Stomach (tissue), 4 donors: ENCODE data around the gene ZSCAN29.

Experiments
- POLR2A ChIP-seq, 4 donors: fragments of 450-650 bp; IDR thresholded peaks; one replicate each; pipeline ENCODE4 v1.6.1; 2016; ENCODE audit warnings: antibody characterized with exemption in 4 of 4, control low read depth in 2 of 4, mild to moderate bottlenecking in 1 of 4, moderate library complexity in 1 of 4
- POLR2AphosphoS5 ChIP-seq, 3 donors: sonication (generic); formaldehyde crosslinking; IDR thresholded peaks; one replicate each; pipeline ENCODE4 v1.6.1; 2016; ENCODE audit warnings: antibody characterized with exemption in 3 of 3
- TF ChIP-seq, protein P1 (sequence below), 7 experiments: fragments of 450-650 bp in 4 of 7; fragments of 200-600 bp in 3 of 7; sonication (generic) in 3 of 7; IDR thresholded peaks; one replicate each; pipeline ENCODE4 v1.5.1; 2016 to 2019; ENCODE audit warnings: antibody characterized with exemption in 7 of 7, control low read depth in 2 of 7, mild to moderate bottlenecking in 1 of 7

DNA sequence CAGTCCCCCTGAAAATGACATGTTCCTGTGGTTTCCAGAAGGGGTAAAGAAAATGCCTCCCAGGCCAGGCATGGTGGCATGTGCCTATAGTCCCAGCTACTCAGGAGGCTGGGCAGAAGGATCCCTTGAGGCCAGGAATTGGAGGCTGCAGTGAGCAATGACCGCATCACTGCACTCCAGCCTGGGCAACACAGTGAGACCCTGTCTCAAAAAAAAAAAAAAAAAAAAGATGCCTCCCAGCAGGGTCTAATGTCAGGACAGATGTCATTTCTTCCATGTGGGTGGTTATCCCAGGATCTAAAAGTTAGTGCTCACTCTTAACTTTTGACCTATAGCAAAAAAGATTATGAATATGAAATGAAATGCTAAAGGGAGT is 53.9 kb downstream of the ZSCAN29 start:
- TF ChIP-seq POLR2AphosphoS5 (IDR thresholded peaks at IDR 0.05) = no peak
- TF ChIP-seq, protein P1, sequence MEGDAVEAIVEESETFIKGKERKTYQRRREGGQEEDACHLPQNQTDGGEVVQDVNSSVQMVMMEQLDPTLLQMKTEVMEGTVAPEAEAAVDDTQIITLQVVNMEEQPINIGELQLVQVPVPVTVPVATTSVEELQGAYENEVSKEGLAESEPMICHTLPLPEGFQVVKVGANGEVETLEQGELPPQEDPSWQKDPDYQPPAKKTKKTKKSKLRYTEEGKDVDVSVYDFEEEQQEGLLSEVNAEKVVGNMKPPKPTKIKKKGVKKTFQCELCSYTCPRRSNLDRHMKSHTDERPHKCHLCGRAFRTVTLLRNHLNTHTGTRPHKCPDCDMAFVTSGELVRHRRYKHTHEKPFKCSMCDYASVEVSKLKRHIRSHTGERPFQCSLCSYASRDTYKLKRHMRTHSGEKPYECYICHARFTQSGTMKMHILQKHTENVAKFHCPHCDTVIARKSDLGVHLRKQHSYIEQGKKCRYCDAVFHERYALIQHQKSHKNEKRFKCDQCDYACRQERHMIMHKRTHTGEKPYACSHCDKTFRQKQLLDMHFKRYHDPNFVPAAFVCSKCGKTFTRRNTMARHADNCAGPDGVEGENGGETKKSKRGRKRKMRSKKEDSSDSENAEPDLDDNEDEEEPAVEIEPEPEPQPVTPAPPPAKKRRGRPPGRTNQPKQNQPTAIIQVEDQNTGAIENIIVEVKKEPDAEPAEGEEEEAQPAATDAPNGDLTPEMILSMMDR (IDR thresholded peaks at IDR 0.05) = no peak
- TF ChIP-seq POLR2A (IDR thresholded peaks at IDR 0.05) = no peak
